RPMI7951 (cell line): ENCODE data around the gene EFEMP1. TPM values are rescaled to one million over a fixed set of nuclear protein-coding genes. Genes with fewer than 3 reads are reported as not detected.

Experiments used
- DNase-seq: peaks from one replicate; pipeline ENCODE4 v3.0.0-alpha.2; 2012; ENCODE audit warnings: low read depth
- total RNA-seq: library from RNA; depleted of rRNA; stranded (reverse); fragments of >200 nt; shearing (Covaris generic); gene quantifications from 2 replicates; pipeline ENCODE4 v1.2.3, GENCODE V29; 2014; rRNA removed

Gene EFEMP1
- total RNA-seq, 1 experiment from 2014 or later: 3.7 TPM

- peak; percentile 59 for DNase-seq
Observed at GRCh38 chr2:55831671-55832410, 91.7 kb downstream of the EFEMP1 start.

GRCh38 chr2:55827855-55828254, 95.7 kb downstream of the EFEMP1 start:
- DNase-seq: no peak

DNA sequence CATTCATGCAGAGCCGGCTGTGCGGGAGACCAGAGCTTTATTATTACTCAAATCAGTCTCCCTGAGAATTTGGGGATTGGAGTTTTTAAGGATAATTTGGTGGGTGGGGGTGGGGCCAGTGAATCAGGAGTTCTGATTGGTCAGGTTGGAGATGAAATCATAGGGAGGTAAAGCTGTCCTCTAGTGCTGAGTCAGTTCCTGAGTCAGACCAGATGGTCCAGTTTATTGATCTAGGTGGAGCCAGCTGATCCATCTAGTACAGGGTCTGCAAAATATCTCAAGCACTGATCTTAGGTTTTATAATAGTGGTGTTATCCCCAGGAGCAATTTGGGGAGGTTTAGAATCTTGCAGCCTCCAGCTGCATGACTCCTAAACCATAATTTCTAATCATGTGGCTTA, 96.2 kb downstream of the EFEMP1 start:
- peak; percentile 17 for DNase-seq

DNA sequence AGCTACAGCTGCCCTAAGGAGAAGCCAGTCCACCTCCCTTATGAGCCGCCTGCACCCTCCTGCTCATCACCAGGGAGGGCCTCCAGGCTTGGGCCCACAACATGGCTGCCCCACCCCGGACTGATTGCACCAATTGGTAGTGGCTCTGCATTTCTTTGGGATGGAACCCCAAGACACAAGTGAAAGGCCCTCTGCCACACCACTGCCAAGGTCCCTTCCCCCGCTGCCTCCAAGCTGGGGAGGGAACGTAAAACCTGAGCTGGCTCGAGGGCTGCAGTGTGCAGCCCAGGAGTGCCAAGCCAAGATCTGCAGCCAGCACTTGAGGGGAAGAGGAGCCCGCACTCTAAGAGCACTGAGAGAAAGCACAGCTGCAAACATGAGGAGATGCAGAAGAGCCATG, 97.3 kb downstream of the EFEMP1 start:
- DNase-seq: no peak

DNA sequence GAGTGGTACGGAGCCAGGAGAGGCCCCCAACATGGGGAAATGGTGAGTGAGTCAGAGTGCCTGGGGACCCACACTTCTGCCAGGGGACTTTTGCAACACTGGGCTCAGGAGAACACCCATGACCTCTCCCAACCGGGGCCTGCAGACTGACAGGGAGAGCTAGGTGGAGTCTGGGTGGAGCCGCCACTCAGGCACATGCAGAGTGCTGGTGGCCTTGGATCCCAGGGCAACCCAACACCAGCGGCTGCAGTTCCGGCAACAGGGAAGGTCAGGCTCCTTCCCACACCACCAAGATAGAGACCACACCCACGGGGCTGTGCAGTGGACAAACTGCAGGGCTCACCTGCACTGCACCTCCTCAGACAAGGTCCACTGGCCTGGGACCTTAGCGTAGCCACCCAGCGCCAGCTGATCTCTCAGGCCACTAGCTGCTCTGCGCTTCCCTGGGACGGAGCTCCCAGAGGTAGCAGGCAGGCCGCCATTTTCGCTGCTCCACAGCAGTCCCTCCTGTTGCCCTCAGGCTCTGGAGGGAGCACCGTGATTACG, 99.0 kb downstream of the EFEMP1 start:
- no peak for DNase-seq

Other genes with a start within 250 kb of the EFEMP1 start
- gene PNPT1, start 229.9 kb downstream of the EFEMP1 start, total RNA-seq: 36.1 and 44.6 TPM in 2 replicates